Ovary (tissue), 9 donors: ENCODE measurements around the gene TCF4. TPM values are rescaled to one million over a fixed set of nuclear protein-coding genes. Genes with fewer than 3 reads are reported as not detected.

Experiments
- DNase-seq, 5 donors: peaks; one replicate each; pipeline ENCODE4 v3.0.0-alpha.2; 2019 to 2020
- H3K27ac ChIP-seq, 2 donors: fragments of 200-600 bp; one replicate each; pipeline versions ENCODE4 v1.5.1 to v1.8.0; 2019 to 2022
- H3K27me3 ChIP-seq: fragments of 200-600 bp; one replicate; pipeline ENCODE4 v1.8.0; 2022
- H3K36me3 ChIP-seq: fragments of 200-600 bp; sonication (generic); one replicate; pipeline ENCODE4 v1.5.1; 2019
- H3K4me1 ChIP-seq: one replicate; pipeline ENCODE4 v1.8.1; 2013; ENCODE audit warnings: mild to moderate bottlenecking, moderate library complexity; ENCODE audit not compliant: insufficient read depth
- H3K4me3 ChIP-seq: fragments of 200-600 bp; sonication (generic); one replicate; pipeline ENCODE4 v1.5.1; 2017
- H3K9me3 ChIP-seq, 2 donors: fragments of 200-600 bp in 1 of 2; sonication (generic) in 1 of 2; one replicate each; pipeline versions ENCODE4 v1.5.1 to v1.8.1; 2013 to 2019; ENCODE audit warnings: mild to moderate bottlenecking in 1 of 2, moderate library complexity in 1 of 2
- EP300 ChIP-seq: sonication (generic); formaldehyde crosslinking; IDR thresholded peaks from one replicate; pipeline ENCODE4 v1.6.1; 2017; ENCODE audit warnings: antibody characterized with exemption
- POLR2A ChIP-seq: fragments of 450-650 bp; IDR thresholded peaks from one replicate; pipeline ENCODE4 v1.6.1; 2017; ENCODE audit warnings: antibody characterized with exemption, mild to moderate bottlenecking, moderate library complexity
- WGBS, 3 donors: extraction: QIAGEN DNeasy Blood & Tissue Kit in 1 of 3; methylation state at CpG; one replicate each; pipeline versions ENCODE4 v1.1.5 to v1.1.7; 2013 to 2017; 5-methylcytosine and 5-hydroxymethylcytosine counted together
- intact Hi-C, 4 donors: fragments of 100-400 bp; cut with DNase I; formaldehyde crosslinking; loops; one replicate each; pipeline versions ENCODE4 v1.11.0 to v1.15.1; 2022 to 2023
- polyA plus RNA-seq, 2 donors: library from polyadenylated mRNA; stranded (reverse); fragments of 200-250 nt in 1 of 2; fragments of 350-450 nt in 1 of 2; fragmentation: Illumina TruSeq in 1 of 2; extraction: RNeasy Lipid Tissue Mini Kit (QIAGEN cat#74804) in 1 of 2; gene quantifications; one replicate each; pipeline ENCODE4 v1.2.3, GENCODE V29; 2013 to 2014
- total RNA-seq, 7 donors: library from RNA; depleted of rRNA in 2 of 7; stranded (reverse); fragments of >200 nt in 2 of 7; fragmentation: NEBNext Ultra II Directional in 3 of 7; extraction: Animal tissue kit (Norgen Biotek cat#: 25700) in 3 of 7; gene quantifications; one replicate each; pipeline versions ENCODE4 v1.1.0 to v1.2.4, GENCODE V29; 2016 to 2023
- TF ChIP-seq, protein P1 (sequence below), 3 donors: fragments of 450-650 bp in 2 of 3; fragments of 200-600 bp in 1 of 3; IDR thresholded peaks; one replicate each; pipeline versions ENCODE4 v1.5.1 to v1.8.0; 2016 to 2022; ENCODE audit warnings: antibody characterized with exemption in 3 of 3, mild to moderate bottlenecking in 1 of 3
- donor health status: DM: no; HTN: no; CAD: no; lungs with moderate emphysema.
- donor health status: DM: no; HTN: no; CAD: no.
- donor health status: Bipolar disorder and iron deficiency.
- donor health status: DM: yes; HTN: yes; CAD: no.
- donor health status: DM: no; HTN: no; CAD: no.
- donor health status: DM: yes; HTN: yes; CAD: no.

The TCF4 gene
- total and polyA plus RNA-seq, 9 donors: 36.5 to 131 (median 112) TPM

- 87 to 89% (median 89%) methylated on average over 16 of the region's 16 CpGs for WGBS, 3 donors
- intact Hi-C loops: loop anchor here in 1 of 4 donors (10.0 kb wide), 1 partner anchor 1228 kb away; no protein-coding TSS in a partner anchor
- Histone ChIP-seq H3K4me3 (no peak overlapping the region), H3K9me3 (no peaks in the 10 kb centered on the region), H3K27ac (no peak overlapping the region), H3K4me1 (peaks cover 3% of the 10 kb centered on the region), H3K36me3 (no peaks in the 10 kb centered on the region), H3K27me3 (no peaks in the 10 kb centered on the region)
- no peak for DNase-seq
- TF ChIP-seq, protein P1, sequence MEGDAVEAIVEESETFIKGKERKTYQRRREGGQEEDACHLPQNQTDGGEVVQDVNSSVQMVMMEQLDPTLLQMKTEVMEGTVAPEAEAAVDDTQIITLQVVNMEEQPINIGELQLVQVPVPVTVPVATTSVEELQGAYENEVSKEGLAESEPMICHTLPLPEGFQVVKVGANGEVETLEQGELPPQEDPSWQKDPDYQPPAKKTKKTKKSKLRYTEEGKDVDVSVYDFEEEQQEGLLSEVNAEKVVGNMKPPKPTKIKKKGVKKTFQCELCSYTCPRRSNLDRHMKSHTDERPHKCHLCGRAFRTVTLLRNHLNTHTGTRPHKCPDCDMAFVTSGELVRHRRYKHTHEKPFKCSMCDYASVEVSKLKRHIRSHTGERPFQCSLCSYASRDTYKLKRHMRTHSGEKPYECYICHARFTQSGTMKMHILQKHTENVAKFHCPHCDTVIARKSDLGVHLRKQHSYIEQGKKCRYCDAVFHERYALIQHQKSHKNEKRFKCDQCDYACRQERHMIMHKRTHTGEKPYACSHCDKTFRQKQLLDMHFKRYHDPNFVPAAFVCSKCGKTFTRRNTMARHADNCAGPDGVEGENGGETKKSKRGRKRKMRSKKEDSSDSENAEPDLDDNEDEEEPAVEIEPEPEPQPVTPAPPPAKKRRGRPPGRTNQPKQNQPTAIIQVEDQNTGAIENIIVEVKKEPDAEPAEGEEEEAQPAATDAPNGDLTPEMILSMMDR (IDR thresholded peaks at IDR 0.05): no peak
- TF ChIP-seq EP300 (no peak), POLR2A (no peak)
Measured at GRCh38 chr18:55346961-55347740, 240.8 kb downstream of the TCF4 start.

GRCh38 chr18:55346387-55346786 lies 241.6 kb downstream of the TCF4 start:
- TF ChIP-seq, protein P1 (IDR thresholded peaks at IDR 0.05): no peak
- no peak for TF ChIP-seq POLR2A
- no peak for TF ChIP-seq EP300
- H3K27ac ChIP-seq: no peak overlapping the region
- H3K4me1 ChIP-seq: peaks cover 3% of the 10 kb centered on the region
- no peaks in the 10 kb centered on the region for H3K9me3 ChIP-seq
- no peak for DNase-seq
- H3K4me3 ChIP-seq: no peak overlapping the region
- 41 to 68% (median 47%) methylated on average over 3 of the region's 3 CpGs for WGBS, 3 donors
- H3K27me3 ChIP-seq: no peaks in the 10 kb centered on the region
- H3K36me3 ChIP-seq: no peaks in the 10 kb centered on the region
- intact Hi-C loops: loop anchor here in 1 of 4 donors (10.0 kb wide), 1 partner anchor 1228 kb away; no protein-coding TSS in a partner anchor

GRCh38 chr18:55345103-55345950 lies 242.7 kb downstream of the TCF4 start:
- Histone ChIP-seq H3K27ac (no peak overlapping the region), H3K4me1 (no peaks in the 10 kb centered on the region), H3K4me3 (no peak overlapping the region), H3K36me3 (no peaks in the 10 kb centered on the region), H3K27me3 (no peaks in the 10 kb centered on the region), H3K9me3 (no peaks in the 10 kb centered on the region)
- TF ChIP-seq EP300: no peak
- TF ChIP-seq POLR2A: no peak
- TF ChIP-seq, protein P1 (IDR thresholded peaks at IDR 0.05): no peak
- no peak for DNase-seq
- WGBS, 3 donors: 93 to 95% (median 95%) methylated on average over 7 of the region's 7 CpGs
- intact Hi-C loops: loop anchor here in 1 of 4 donors (10.0 kb wide), 1 partner anchor 1229 kb away; no protein-coding TSS in a partner anchor

GRCh38 chr18:55343396-55344073 lies 244.5 kb downstream of the TCF4 start:
- Histone ChIP-seq H3K4me1 (peaks cover 2% of the 10 kb centered on the region), H3K27ac (no peak overlapping the region), H3K36me3 (no peaks in the 10 kb centered on the region), H3K9me3 (no peaks in the 10 kb centered on the region), H3K4me3 (no peak overlapping the region), H3K27me3 (no peaks in the 10 kb centered on the region)
- no peak for TF ChIP-seq POLR2A
- TF ChIP-seq, protein P1 (IDR thresholded peaks at IDR 0.05): peak; percentile 7 to 38 (median 32)
- WGBS, 3 donors: 75 to 83% (median 79%) methylated on average over 3 of the region's 3 CpGs
- intact Hi-C loops: loop anchor here in 1 of 4 donors (10.0 kb wide), 1 partner anchor 1231 kb away; no protein-coding TSS in a partner anchor
- DNase-seq: no peak
